Transverse colon (tissue), 4 donors: Measurements from ENCODE around the gene SYDE2. TPM values are rescaled to one million over a fixed set of nuclear protein-coding genes. Genes with fewer than 3 reads are reported as not detected.

Experiments
- DNase-seq: peaks from one replicate; pipeline ENCODE4 v3.0.0-alpha.2; 2019
- H3K27ac ChIP-seq, 4 donors: fragments of 200-600 bp; sonication (generic); 2 replicates each; pipeline ENCODE4 v1.5.1; 2016 to 2018; ENCODE audit warnings: inconsistent platforms in 4 of 4
- H3K27me3 ChIP-seq: fragments of 200-600 bp; sonication (generic); 2 replicates; pipeline ENCODE4 v1.5.1; 2017; ENCODE audit warnings: inconsistent platforms
- H3K36me3 ChIP-seq, 4 donors: fragments of 200-600 bp; sonication (generic); 2 replicates each; pipeline ENCODE4 v1.5.1; 2017 to 2019; ENCODE audit warnings: inconsistent platforms in 4 of 4
- H3K4me1 ChIP-seq, 4 donors: fragments of 200-600 bp; sonication (generic); 2 replicates each; pipeline ENCODE4 v1.5.1; 2017 to 2020; ENCODE audit warnings: inconsistent platforms in 4 of 4
- H3K4me3 ChIP-seq, 4 donors: fragments of 200-600 bp; sonication (generic); 1 replicate in 1 of 4; 2 replicates in 3 of 4; pipeline versions ENCODE4 v1.5.1 to v1.6.1; 2017 to 2019; ENCODE audit warnings: inconsistent platforms in 4 of 4
- H3K9me3 ChIP-seq, 2 donors: fragments of 200-600 bp; sonication (generic); 2 replicates each; pipeline ENCODE4 v1.5.1; 2017 to 2019; ENCODE audit warnings: inconsistent platforms in 2 of 2
- EP300 ChIP-seq: sonication (generic); formaldehyde crosslinking; IDR thresholded peaks from one replicate; pipeline ENCODE4 v1.6.1; 2017; ENCODE audit warnings: antibody characterized with exemption, low read depth
- POLR2A ChIP-seq: fragments of 450-650 bp; IDR thresholded peaks from one replicate; pipeline ENCODE4 v1.6.1; 2016; ENCODE audit warnings: antibody characterized with exemption, mild to moderate bottlenecking, moderate library complexity
- POLR2AphosphoS5 ChIP-seq, 3 donors: sonication (generic); formaldehyde crosslinking; IDR thresholded peaks; one replicate each; pipeline ENCODE4 v1.6.1; 2016; ENCODE audit warnings: antibody characterized with exemption in 3 of 3
- WGBS, 2 donors: methylation state at CpG; one replicate each; pipeline ENCODE4 v1.1.5; 2018; ENCODE audit warnings: low coverage in 1 of 2; 5-methylcytosine and 5-hydroxymethylcytosine counted together
- in situ Hi-C, 4 donors: fragments of 200-750 bp; cut with MboI; loops; one replicate each; pipeline versions ENCODE4 v1.15.0 to v1.15.1; 2017; ENCODE audit warnings: low sequenced_read_pairs in 3 of 4, low pct_ligation_motif_present in 1 of 4, low pct_unique_long_range_greater_than_20kb in 1 of 4
- intact Hi-C: fragments of 100-400 bp; cut with DNase I; formaldehyde crosslinking; loops from one replicate; pipeline ENCODE4 v1.15.1; 2023; ENCODE audit warnings: low total_unique reads
- total RNA-seq, 4 donors: library from RNA; depleted of rRNA; stranded (reverse); fragments of >200 nt; gene quantifications; one replicate each; pipeline ENCODE4 v1.1.0, GENCODE V29; 2016
- TF ChIP-seq, protein P1 (sequence below), 5 experiments: fragments of 200-600 bp in 3 of 5; fragments of 450-650 bp in 2 of 5; sonication (generic) in 3 of 5; IDR thresholded peaks; 1 replicate in 2 of 5; 2 replicates in 3 of 5; pipeline ENCODE4 v1.5.1; 2016 to 2017; ENCODE audit warnings: antibody characterized with exemption in 5 of 5, inconsistent platforms in 3 of 5, mild to moderate bottlenecking in 2 of 5, moderate library complexity in 1 of 5

SYDE2 gene
- total RNA-seq, 4 donors from 2014 or later = 10.1 to 28.8 (median 15.4) TPM

- no peak for DNase-seq
- no peak overlapping the region for H3K27ac ChIP-seq
- H3K4me3 ChIP-seq = no peak overlapping the region
- WGBS, 2 donors = 70 to 80% methylated on average over 1 of the region's 1 CpG
- TF ChIP-seq POLR2AphosphoS5 (IDR thresholded peaks at IDR 0.05) (no peak), EP300 (no peak), POLR2A (no peak)
- TF ChIP-seq, protein P1, sequence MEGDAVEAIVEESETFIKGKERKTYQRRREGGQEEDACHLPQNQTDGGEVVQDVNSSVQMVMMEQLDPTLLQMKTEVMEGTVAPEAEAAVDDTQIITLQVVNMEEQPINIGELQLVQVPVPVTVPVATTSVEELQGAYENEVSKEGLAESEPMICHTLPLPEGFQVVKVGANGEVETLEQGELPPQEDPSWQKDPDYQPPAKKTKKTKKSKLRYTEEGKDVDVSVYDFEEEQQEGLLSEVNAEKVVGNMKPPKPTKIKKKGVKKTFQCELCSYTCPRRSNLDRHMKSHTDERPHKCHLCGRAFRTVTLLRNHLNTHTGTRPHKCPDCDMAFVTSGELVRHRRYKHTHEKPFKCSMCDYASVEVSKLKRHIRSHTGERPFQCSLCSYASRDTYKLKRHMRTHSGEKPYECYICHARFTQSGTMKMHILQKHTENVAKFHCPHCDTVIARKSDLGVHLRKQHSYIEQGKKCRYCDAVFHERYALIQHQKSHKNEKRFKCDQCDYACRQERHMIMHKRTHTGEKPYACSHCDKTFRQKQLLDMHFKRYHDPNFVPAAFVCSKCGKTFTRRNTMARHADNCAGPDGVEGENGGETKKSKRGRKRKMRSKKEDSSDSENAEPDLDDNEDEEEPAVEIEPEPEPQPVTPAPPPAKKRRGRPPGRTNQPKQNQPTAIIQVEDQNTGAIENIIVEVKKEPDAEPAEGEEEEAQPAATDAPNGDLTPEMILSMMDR (IDR thresholded peaks at IDR 0.05) = no peak
- H3K4me1 ChIP-seq = peaks cover 7 to 23% (median 17%) of the 10 kb centered on the region in 4 donors
- no peaks in the 10 kb centered on the region for H3K9me3 ChIP-seq
- in situ Hi-C loops = loop anchor here in 1 of 4 donors (25.0 kb wide), 1 partner anchor 267 kb away; no protein-coding TSS in a partner anchor
- H3K36me3 ChIP-seq = no peaks in the 10 kb centered on the region
- intact Hi-C loops = no loop called here
- H3K27me3 ChIP-seq = no peaks in the 10 kb centered on the region
These were observed 28.2 kb upstream of the SYDE2 start for GRCh38 chr1:85228972-85229371.

DNA sequence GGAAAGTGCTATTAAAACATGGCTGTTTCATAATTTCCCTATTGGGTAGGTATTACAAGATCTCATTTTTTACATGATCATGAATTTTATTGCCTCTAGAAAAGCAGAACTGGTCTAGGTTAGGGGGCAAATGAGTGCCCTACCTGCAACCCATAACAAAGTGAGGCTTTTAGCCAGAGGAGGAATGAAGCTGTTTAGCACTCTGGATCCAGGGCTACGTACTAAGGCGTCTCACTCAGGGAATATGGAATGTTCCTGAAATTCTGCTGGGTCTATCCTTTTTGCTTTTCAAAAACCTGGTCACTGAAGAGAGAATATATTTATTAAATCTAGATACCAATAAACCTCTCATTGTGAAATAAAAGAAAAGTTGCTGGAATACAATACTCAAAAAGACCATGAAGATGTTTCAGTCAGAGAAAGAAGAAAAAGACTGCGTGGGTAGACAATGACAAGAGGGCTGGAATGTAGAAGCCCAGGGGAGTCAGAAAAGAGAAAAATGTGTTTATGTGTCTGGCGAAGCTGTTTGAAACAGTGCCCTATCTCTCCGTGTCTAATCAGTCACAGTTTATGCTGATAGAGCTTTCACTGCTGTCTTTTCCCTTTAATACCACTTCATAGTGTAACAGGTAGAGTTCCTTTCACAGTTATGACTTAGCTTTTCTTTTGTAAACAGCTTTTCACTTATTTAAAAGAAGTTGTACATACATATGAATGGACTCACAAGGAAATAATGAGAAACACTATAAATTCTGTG, 25.0 kb upstream of the SYDE2 start:
- Histone ChIP-seq H3K4me3 (no peak overlapping the region), H3K27ac (peak overlapping the region; percentile 34 to 70 (median 50)), H3K4me1 (peaks cover 7 to 29% (median 21%) of the 10 kb centered on the region in 4 donors), H3K27me3 (no peaks in the 10 kb centered on the region), H3K9me3 (no peaks in the 10 kb centered on the region), H3K36me3 (no peaks in the 10 kb centered on the region)
- intact Hi-C loops (no loop called here), in situ Hi-C loops (loop anchor here in 1 of 4 donors (25.0 kb wide), 1 partner anchor 264 kb away; no protein-coding TSS in a partner anchor)
- WGBS, 2 donors = 32 to 65% methylated on average over 3 to 5 of the region's 5 CpGs
- TF ChIP-seq, protein P1 (IDR thresholded peaks at IDR 0.05) = no peak
- TF ChIP-seq POLR2A (no peak), POLR2AphosphoS5 (IDR thresholded peaks at IDR 0.05) (no peak), EP300 (no peak)
- DNase-seq = no peak

GRCh38 chr1:85224734-85225623, 24.2 kb upstream of the SYDE2 start:
- Histone ChIP-seq H3K36me3 (no peaks in the 10 kb centered on the region), H3K4me1 (peaks cover 7 to 29% (median 21%) of the 10 kb centered on the region in 4 donors), H3K27me3 (no peaks in the 10 kb centered on the region), H3K4me3 (no peak overlapping the region), H3K9me3 (no peaks in the 10 kb centered on the region), H3K27ac (peak overlapping the region; percentile 34 to 70 (median 50))
- 0 to 38% methylated on average over 1 to 3 of the region's 3 CpGs for WGBS, 2 donors
- in situ Hi-C loops (loop anchor here in 1 of 4 donors (25.0 kb wide), 1 partner anchor 263 kb away; no protein-coding TSS in a partner anchor), intact Hi-C loops (no loop called here)
- TF ChIP-seq POLR2AphosphoS5 (IDR thresholded peaks at IDR 0.05) (peak in 1 of 3 donors; percentile 36), EP300 (no peak)
- TF ChIP-seq, protein P1 (IDR thresholded peaks at IDR 0.05) = no peak
- DNase-seq = peak; percentile 72

GRCh38 chr1:85224295-85224694, 23.5 kb upstream of the SYDE2 start:
- Histone ChIP-seq H3K4me3 (no peak overlapping the region), H3K4me1 (peaks cover 7 to 25% (median 21%) of the 10 kb centered on the region in 4 donors), H3K27ac (peak overlapping the region; percentile 34 to 70 (median 50)), H3K9me3 (no peaks in the 10 kb centered on the region), H3K36me3 (no peaks in the 10 kb centered on the region), H3K27me3 (no peaks in the 10 kb centered on the region)
- in situ Hi-C loops (no loop called here), intact Hi-C loops (no loop called here)
- TF ChIP-seq, protein P1 (IDR thresholded peaks at IDR 0.05) = no peak
- TF ChIP-seq EP300 = no peak
- TF ChIP-seq POLR2AphosphoS5 (IDR thresholded peaks at IDR 0.05) = no peak
- no peak for TF ChIP-seq POLR2A
- DNase-seq = no peak
